ENCODE results near the gene OR51G2. TPM values are rescaled to one million over a fixed set of nuclear protein-coding genes. Genes with fewer than 3 reads are reported as not detected.

Gene OR51G2
- polyA plus RNA-seq, 1 experiment = not detected

DNA sequence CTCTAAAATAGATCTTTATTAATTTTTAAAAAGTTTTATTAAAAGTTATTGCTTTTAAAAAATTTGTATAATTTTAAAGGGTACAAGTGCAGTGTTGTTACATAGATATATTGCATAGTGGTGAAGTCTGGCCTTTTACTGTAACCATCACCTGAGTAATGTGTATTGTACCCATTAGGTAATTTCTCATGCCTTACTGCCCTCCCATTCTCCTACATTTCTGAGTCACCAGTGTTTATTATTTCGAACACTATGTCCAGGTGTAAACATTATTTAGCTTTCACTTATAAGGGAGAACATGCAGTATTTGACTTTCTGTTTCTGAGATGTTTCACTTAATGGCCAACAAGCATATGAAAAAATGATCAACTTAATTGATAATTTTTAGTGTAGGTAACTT, 2.6 kb upstream of the OR51G2 start:
- TF ChIP-seq, protein P1, sequence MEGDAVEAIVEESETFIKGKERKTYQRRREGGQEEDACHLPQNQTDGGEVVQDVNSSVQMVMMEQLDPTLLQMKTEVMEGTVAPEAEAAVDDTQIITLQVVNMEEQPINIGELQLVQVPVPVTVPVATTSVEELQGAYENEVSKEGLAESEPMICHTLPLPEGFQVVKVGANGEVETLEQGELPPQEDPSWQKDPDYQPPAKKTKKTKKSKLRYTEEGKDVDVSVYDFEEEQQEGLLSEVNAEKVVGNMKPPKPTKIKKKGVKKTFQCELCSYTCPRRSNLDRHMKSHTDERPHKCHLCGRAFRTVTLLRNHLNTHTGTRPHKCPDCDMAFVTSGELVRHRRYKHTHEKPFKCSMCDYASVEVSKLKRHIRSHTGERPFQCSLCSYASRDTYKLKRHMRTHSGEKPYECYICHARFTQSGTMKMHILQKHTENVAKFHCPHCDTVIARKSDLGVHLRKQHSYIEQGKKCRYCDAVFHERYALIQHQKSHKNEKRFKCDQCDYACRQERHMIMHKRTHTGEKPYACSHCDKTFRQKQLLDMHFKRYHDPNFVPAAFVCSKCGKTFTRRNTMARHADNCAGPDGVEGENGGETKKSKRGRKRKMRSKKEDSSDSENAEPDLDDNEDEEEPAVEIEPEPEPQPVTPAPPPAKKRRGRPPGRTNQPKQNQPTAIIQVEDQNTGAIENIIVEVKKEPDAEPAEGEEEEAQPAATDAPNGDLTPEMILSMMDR (IDR thresholded peaks at IDR 0.05; ENCODE audit: insufficient read depth, low read depth, low read length) = no peak
- ChIA-PET POLR2A (no interaction called here), CTCF (no interaction called here)
- DNase-seq (ENCODE audit: low read depth) = no peak
- Histone ChIP-seq H3K36me3 (ENCODE audit: control insufficient read depth, insufficient read depth, low read length) (no peaks in the 10 kb centered on the region), H3K4me3 (ENCODE audit: low read depth, low read length) (no peak overlapping the region), H3K27me3 (ENCODE audit: control insufficient read depth, insufficient read depth, low read length) (no peaks in the 10 kb centered on the region)

DNA sequence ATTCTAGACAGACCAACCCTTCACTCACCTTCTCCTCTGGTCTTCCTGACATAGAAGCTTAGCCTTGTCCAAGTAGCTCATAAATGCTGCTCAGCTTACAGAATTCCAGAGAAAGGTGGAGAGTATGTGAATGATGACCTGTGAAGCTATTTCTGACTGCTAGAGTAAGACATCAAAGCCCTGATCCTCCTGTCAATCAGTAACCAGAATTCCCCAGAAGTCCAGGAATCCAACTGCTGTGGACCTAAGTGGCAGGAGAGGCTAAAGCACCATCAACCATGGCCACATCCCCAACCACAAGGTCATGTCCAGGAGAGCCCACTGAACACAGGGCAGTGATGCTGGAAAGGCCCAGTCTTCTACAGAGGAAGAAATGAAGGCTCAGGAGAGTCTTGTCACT, 2.6 kb downstream of the OR51G2 start:
- Histone ChIP-seq H3K27me3 (ENCODE audit: control insufficient read depth, insufficient read depth, low read length) (no peaks in the 10 kb centered on the region), H3K4me3 (ENCODE audit: low read depth, low read length) (no peak overlapping the region), H3K36me3 (ENCODE audit: control insufficient read depth, insufficient read depth, low read length) (no peaks in the 10 kb centered on the region)
- TF ChIP-seq, protein P1 (IDR thresholded peaks at IDR 0.05; ENCODE audit: insufficient read depth, low read depth, low read length) = no peak
- CTCF ChIA-PET = interaction anchor here (0.9 kb wide), 1 partner anchor 24 kb away, joined by 3 read pairs; no protein-coding TSS in a partner anchor
- no peak for DNase-seq (ENCODE audit: low read depth)
- POLR2A ChIA-PET = no interaction called here

DNA sequence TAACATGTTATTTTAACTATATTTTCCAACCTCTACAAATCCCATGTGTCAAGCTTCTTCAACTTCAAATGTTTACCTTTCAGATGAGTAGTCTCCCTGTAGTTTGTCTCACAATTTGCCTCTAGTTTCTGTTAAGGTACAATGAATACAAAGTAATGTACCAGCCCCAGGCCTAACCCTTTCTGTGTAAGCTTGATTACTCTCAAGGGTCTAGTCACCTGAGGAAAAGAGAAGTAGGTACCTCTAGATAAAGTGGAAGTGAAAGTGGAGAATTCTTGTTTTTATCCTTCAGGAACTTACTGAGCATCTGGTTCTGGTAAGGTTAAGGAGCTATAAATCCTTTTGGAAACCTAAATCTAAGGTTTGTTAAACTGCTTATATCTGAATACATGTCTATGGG, 15.7 kb downstream of the OR51G2 start, which contains the start of gene OR51A7:
TSS of gene OR51A7 (plus strand) at position 300 of the 400 bp plus-strand sequence. CDS start 3,587 bp downstream, outside the sequence.
- TF ChIP-seq, protein P1 (IDR thresholded peaks at IDR 0.05; ENCODE audit: insufficient read depth, low read depth, low read length) = no peak
- ChIA-PET CTCF (no interaction called here), POLR2A (no interaction called here)
- no peak within 1 kb of the TSS for H3K4me3 ChIP-seq (ENCODE audit: low read depth, low read length)
- H3K27me3 ChIP-seq (ENCODE audit: control insufficient read depth, insufficient read depth, low read length) = no peaks in the 10 kb centered on the region
- no peak for DNase-seq (ENCODE audit: low read depth)
- H3K36me3 ChIP-seq (ENCODE audit: control insufficient read depth, insufficient read depth, low read length) = no peaks in the 10 kb centered on the region

DNA sequence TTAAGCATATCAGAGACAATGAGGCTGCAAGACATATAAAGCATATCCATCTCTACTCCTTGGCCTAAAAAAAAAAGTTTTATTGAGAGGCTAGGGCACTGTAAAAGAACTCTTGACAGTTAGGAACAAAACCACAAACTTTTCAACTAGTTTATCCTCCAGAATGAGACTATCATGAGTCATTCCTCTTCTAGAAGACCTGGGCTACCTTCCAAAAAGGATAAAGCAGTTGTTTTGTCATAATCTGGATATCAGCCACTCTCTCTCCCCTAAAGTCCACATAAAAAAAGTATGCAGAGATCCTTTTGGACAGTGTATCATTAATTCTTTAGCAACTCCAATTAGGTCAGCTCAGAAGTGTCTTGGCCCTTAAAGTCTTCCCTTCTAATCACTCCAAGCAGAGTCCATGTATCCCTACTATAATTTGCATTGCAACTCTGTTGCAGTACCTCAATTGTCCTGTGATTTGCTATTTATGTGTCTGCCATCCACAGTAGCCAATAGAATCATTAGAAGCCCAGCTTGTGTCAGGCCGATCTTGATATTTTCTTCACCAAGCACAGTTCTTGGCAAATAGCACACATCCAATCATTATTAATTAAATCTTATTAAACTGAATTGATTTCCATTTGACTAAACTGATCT, 27.0 kb downstream of the OR51G2 start:
- TF ChIP-seq, protein P1 (IDR thresholded peaks at IDR 0.05; ENCODE audit: insufficient read depth, low read depth, low read length) = no peak; the same call in 1 of the 2 replicates
- ChIA-PET POLR2A (no interaction called here), CTCF (interaction anchor here (1.0 kb wide), 1 partner anchor 9 kb away, joined by 3 read pairs; no protein-coding TSS in a partner anchor)
- H3K36me3 ChIP-seq (ENCODE audit: control insufficient read depth, insufficient read depth, low read length) = no peaks in the 10 kb centered on the region
- no peaks in the 10 kb centered on the region for H3K27me3 ChIP-seq (ENCODE audit: control insufficient read depth, insufficient read depth, low read length)
- peak; percentile 31 for DNase-seq (ENCODE audit: low read depth)
- no peak overlapping the region for H3K4me3 ChIP-seq (ENCODE audit: low read depth, low read length)

DNA sequence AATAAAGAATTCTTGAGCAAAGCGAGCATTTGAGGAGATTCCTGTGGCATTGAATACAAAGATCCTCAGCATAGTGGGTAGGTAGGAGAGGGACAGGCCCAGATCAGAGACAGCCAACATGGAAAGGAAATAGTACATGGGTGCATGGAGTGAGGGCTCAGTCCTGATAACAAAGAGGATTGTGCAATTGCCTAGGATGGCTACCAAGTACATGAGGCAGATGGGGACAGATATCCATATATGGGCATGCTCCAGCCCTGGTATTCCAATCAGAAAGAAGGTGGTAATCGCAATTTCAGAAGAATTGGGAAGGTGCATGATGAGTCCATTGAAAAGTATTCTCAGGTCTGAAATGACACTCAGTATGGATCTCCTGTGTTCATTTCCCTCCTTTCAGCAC, 28.9 kb downstream of the OR51G2 start:
- ChIA-PET POLR2A (no interaction called here), CTCF (no interaction called here)
- Histone ChIP-seq H3K36me3 (ENCODE audit: control insufficient read depth, insufficient read depth, low read length) (no peaks in the 10 kb centered on the region), H3K4me3 (ENCODE audit: low read depth, low read length) (no peak overlapping the region), H3K27me3 (ENCODE audit: control insufficient read depth, insufficient read depth, low read length) (no peaks in the 10 kb centered on the region)
- no peak for DNase-seq (ENCODE audit: low read depth)
- TF ChIP-seq, protein P1 (IDR thresholded peaks at IDR 0.05; ENCODE audit: insufficient read depth, low read depth, low read length) = no peak
